ENCODE data around the gene PRKD1. TPM values are rescaled to one million over a fixed set of nuclear protein-coding genes. Genes with fewer than 3 reads are reported as not detected.

PRKD1 gene
- total RNA-seq, 1 experiment from 2014 or later, result 2.7 TPM

DNA sequence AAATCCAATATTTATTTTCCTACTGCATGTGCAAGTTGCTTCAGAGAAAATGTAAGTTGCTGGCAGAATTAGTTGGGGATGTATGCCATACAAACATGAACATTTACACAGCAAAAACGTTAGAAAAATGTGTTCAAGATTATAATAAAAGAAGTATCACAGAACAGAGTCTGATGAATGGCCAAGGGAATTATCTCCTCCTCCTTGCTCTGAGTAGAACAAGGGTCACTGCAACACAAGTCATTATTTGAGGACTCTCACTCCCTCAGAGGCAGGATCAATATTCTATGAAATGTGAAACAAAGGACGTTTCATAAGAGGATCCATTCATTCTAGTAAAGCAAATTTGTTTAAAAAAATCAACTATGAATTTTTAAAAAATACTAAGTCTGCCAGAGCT is 177.8 kb downstream of the PRKD1 start:
- Histone ChIP-seq H3K56ac (ENCODE audit: insufficient read length, low read depth, low read length) (no peak overlapping the region), H3K27ac (ENCODE audit: insufficient read length, low read depth, low read length) (no peak overlapping the region), H3K4ac (ENCODE audit: low read depth, low read length) (no peak overlapping the region), H3K27me3 (ENCODE audit: insufficient read depth, low read length) (no peaks in the 10 kb centered on the region), H3K23ac (ENCODE audit: insufficient read length, low read depth, low read length) (no peak overlapping the region), H2AK5ac (ENCODE audit: insufficient read length, low read length) (no peak overlapping the region), H4K5ac (ENCODE audit: insufficient read length, low read depth, low read length) (no peak overlapping the region), H4K20me1 (ENCODE audit: control insufficient read depth, insufficient read depth, insufficient read length) (no peaks in the 10 kb centered on the region), H2BK120ac (ENCODE audit: low read depth, low read length, poor library complexity, severe bottlenecking) (no peak overlapping the region), H3K4me1 (ENCODE audit: insufficient read depth, low read length) (no peaks in the 10 kb centered on the region), H3K79me1 (ENCODE audit: insufficient read depth, low read depth, low read length, poor library complexity, severe bottlenecking) (no peaks in the 10 kb centered on the region), H3K18ac (ENCODE audit: insufficient read length, low read depth, low read length) (no peak overlapping the region), H3K23me2 (ENCODE audit: insufficient read length, low read depth, low read length, poor library complexity, severe bottlenecking) (no peaks in the 10 kb centered on the region), H2BK20ac (ENCODE audit: low read depth, low read length, poor library complexity, severe bottlenecking) (no peak overlapping the region), H3K79me2 (ENCODE audit: insufficient read depth, low read length) (no peaks in the 10 kb centered on the region), H2AFZ (ENCODE audit: low read length) (no peak overlapping the region), H3K9ac (ENCODE audit: extremely low read depth, insufficient read length, low read length) (no peak overlapping the region), H2BK15ac (ENCODE audit: low read depth, low read length) (no peak overlapping the region), H4K91ac (ENCODE audit: insufficient read length, low read depth, low read length) (no peak overlapping the region), H2BK12ac (ENCODE audit: insufficient read length, low read depth, low read length) (no peak overlapping the region), H4K8ac (replicated peaks; ENCODE audit: insufficient read length, low read depth, low read length) (no peak overlapping the region), H3T11ph (ENCODE audit: low read length) (no peak overlapping the region), H3K9me3 (ENCODE audit: control insufficient read depth, low read depth, low read length) (no peaks in the 10 kb centered on the region), H3K14ac (ENCODE audit: insufficient read depth, low read length) (no peak overlapping the region), H2BK5ac (ENCODE audit: insufficient read length, low read length) (no peak overlapping the region), H3K4me2 (ENCODE audit: insufficient read depth, insufficient read length, low read length) (no peak overlapping the region)
- H3K36me3 Mint-ChIP-seq (ENCODE audit: insufficient read depth in 1 of 3, low read depth in 3 of 3), result no peaks in the 10 kb centered on the region
- no peaks in the 10 kb centered on the region for H3K9me3 Mint-ChIP-seq
- peaks cover 0 to 3% of the 10 kb centered on the region in 2 experiments; a peak in 1 of 4 replicates for H3K4me1 Mint-ChIP-seq
- H3K27ac Mint-ChIP-seq, result no peak overlapping the region
- no peak for DNase-seq
- WGBS (ENCODE audit: extremely low coverage, insufficient read length, low lambda C conversion rate), result no CpG with 5 or more reads among the region's 2 CpGs
- TF ChIP-seq, protein P1, sequence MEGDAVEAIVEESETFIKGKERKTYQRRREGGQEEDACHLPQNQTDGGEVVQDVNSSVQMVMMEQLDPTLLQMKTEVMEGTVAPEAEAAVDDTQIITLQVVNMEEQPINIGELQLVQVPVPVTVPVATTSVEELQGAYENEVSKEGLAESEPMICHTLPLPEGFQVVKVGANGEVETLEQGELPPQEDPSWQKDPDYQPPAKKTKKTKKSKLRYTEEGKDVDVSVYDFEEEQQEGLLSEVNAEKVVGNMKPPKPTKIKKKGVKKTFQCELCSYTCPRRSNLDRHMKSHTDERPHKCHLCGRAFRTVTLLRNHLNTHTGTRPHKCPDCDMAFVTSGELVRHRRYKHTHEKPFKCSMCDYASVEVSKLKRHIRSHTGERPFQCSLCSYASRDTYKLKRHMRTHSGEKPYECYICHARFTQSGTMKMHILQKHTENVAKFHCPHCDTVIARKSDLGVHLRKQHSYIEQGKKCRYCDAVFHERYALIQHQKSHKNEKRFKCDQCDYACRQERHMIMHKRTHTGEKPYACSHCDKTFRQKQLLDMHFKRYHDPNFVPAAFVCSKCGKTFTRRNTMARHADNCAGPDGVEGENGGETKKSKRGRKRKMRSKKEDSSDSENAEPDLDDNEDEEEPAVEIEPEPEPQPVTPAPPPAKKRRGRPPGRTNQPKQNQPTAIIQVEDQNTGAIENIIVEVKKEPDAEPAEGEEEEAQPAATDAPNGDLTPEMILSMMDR (conservative IDR thresholded peaks at IDR 0.05), result no peak
- H3K27me3 Mint-ChIP-seq (ENCODE audit: low read depth), result no peaks in the 10 kb centered on the region
- H3K4me3 Mint-ChIP-seq, result no peak overlapping the region
